Measurements from ENCODE around the gene ZNF44. TPM values are rescaled to one million over a fixed set of nuclear protein-coding genes. Genes with fewer than 3 reads are reported as not detected.

ZNF44 gene
- polyA plus RNA-seq, 4 donors: 47.3 to 60.3 (median 50.6) TPM

- DNase-seq (ENCODE audit: low read depth in 4 of 4, low spot score in 2 of 4): no peak
Observed at GRCh38 chr19:12265921-12266704, 28.6 kb downstream of the ZNF44 start.

DNA sequence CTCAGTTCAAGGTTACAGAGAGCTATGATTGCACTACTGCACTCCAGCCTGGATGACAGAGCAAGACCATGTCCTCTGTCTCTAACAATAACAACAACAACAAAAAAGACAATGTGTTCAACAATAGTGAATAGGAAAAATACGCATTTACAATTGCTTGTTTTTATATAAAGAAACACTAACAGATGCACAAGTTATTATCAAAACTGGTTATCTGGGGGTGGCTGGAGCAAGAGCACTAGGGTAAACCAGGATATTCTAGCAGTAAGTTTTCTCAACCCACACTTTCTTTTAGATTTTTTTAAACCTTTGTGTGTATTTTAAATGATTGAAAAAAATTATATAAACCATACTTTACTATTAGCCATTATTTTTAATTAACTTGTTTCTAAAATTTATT, 33.1 kb downstream of the ZNF44 start:
- DNase-seq (ENCODE audit: low read depth in 4 of 4, low spot score in 2 of 4): no peak

DNA sequence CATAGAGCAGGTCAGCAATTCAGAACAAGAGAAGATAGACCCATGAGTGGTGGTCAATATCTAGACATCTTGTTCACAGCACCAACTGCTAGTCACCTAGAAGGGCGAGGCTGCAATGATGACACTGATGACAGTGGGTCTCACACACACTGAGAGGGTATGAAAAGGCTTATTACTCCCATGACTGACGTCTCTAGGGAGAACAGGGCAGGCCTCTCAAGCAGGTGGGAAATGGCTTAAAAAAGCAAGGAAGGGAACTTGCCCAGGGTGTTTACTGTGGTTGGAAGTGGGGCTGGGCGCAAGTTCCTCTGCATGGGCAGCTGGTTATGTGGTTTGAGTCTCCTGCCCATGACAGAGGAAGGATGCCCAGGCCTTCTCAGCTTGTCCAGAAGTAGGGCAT, 33.8 kb downstream of the ZNF44 start:
- no peak for DNase-seq (ENCODE audit: low read depth in 4 of 4, low spot score in 2 of 4)

GRCh38 chr19:12260236-12260635, 34.4 kb downstream of the ZNF44 start:
- no peak for DNase-seq (ENCODE audit: low read depth in 4 of 4, low spot score in 2 of 4)

- no peak for DNase-seq (ENCODE audit: low read depth in 4 of 4, low spot score in 2 of 4)
Observed at GRCh38 chr19:12255372-12255771, 39.3 kb downstream of the ZNF44 start.

GRCh38 chr19:12247644-12248222, 47.0 kb downstream of the ZNF44 start:
- DNase-seq (ENCODE audit: low read depth in 4 of 4, low spot score in 2 of 4): no peak

DNA sequence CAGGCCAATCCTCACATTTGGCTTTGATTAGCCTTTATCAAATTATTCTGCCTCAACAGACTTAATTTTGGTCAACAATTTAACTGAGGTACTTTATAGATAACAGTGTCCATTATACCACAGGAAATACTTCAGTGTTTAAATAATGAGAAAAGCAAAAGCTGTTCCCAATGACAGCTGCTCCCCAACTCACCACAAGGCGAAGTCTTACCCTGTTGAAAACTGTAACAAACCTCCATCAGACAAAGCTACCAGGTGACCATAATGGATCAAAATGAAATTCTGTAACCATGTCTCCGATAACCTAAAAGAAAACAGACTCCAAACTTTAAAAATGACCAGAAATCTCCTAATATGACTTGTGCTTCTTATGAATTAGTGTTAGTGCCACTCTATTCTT, 50.3 kb downstream of the ZNF44 start:
- DNase-seq (ENCODE audit: low read depth in 4 of 4, low spot score in 2 of 4): no peak

- peak in 1 of 4 donors; percentile 20 for DNase-seq (ENCODE audit: low read depth in 4 of 4, low spot score in 2 of 4)
Observed at GRCh38 chr19:12237143-12237839, 57.4 kb downstream of the ZNF44 start.

DNA sequence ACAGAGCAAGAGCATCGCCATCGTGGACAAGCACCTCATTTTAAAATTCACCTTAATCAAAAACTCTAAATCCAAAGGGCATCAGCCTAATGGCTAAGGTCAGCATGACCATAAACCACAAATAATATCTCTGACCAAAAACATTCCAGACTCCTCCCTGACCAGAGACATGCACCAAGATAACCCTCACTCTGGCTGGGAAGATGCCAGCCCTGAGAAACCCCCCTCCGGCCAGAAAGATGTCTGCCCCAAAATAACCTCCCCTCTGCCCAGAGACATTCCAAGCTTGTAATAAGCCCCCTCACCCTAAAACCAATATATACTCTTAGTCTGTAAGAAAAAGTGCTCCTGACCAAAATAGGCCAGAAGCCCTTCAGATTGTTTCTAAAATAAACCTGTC, 61.7 kb downstream of the ZNF44 start:
- no peak for DNase-seq (ENCODE audit: low read depth in 4 of 4, low spot score in 2 of 4)

DNA sequence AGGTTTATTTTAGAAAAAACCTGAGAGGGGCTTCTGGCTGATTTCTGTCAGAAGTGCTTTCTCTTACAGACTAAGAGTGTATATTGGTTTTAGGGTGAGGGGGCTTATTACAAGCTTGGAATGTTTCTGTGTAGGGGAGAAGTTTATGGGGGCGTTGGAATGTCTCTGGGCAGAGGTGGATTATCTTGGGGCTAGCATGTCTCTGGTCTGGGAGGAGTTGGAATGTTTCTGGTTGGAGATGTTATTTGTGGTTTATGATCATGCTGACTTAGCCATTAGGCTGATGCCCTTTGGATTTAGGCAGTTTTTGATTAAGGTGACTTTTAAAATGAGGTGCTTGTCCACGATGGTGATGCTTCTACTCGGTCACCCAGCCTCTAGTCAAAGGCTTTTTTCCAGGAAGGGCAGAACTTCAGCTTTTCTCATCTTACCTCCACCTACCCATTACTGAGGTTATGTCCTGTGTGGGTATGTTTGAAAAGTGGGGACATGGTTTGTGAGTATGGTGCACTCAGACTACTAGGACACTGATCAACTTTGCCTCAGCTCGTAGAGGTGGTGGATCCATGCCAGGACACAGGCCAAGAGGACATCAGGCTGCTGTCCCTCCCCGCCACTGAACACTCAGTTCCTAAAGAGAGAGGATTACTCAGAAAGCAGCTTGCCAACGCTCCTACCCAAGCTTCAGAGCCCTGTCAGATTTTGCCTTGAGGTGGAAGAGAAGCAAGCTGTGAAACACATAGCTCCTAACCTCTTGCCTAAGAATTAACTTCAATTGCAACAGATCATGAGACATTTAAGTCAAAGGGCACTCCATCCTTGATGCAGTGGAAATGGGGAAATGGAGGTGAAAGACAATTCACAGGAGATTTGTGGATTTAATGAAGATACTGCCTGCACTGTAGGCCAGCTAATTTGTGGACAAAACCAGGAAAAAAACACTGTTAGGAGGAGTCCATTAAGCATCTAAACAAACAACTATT, 63.6 kb downstream of the ZNF44 start:
- no peak for DNase-seq (ENCODE audit: low read depth in 4 of 4, low spot score in 2 of 4)

DNA sequence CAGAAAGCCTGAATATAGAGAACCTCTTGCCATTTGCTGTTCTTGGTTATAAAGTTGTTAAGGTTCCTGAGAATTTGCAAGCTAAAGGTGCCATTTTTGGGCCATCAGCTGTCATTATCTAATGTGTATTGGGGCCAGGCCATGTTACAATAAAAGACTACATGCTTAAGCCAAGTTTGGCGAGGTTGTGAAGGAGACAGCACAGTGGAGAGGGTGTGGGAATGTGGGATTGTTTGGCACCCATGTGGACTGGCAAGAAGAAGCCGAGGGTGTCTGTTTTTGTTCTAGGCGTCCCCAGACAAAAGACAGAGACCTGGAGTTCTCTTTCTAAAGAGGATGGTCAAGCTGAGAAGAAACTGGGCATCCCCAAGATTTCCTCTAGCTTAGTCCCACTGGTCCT, 64.7 kb downstream of the ZNF44 start:
- no peak for DNase-seq (ENCODE audit: low read depth in 4 of 4, low spot score in 2 of 4)

- no peak for DNase-seq (ENCODE audit: low read depth in 4 of 4, low spot score in 2 of 4)
Observed at GRCh38 chr19:12224676-12225075, 70.0 kb downstream of the ZNF44 start.

GRCh38 chr19:12222980-12223630, 71.6 kb downstream of the ZNF44 start:
- DNase-seq (ENCODE audit: low read depth in 4 of 4, low spot score in 2 of 4): no peak

Other genes starting within 250 kb of the ZNF44 start
- 1 to 10 TPM; 1.3 to 2.4 (median 2.0) TPM for gene ZNF878, start 241.9 kb downstream of the ZNF44 start, polyA plus RNA-seq (ENCODE audit: insufficient read length in 4 of 4)
- gene ZNF844, start 230.2 kb downstream of the ZNF44 start, polyA plus RNA-seq (ENCODE audit: insufficient read length in 4 of 4): 10 to 100 TPM; 23.3 to 35.3 (median 30.1) TPM
- 1 to 10 TPM; 3.3 to 9.9 (median 8.5) TPM for gene ZNF20, start 154.5 kb downstream of the ZNF44 start, polyA plus RNA-seq (ENCODE audit: insufficient read length in 4 of 4)
- 10 to 100 TPM; 10.4 to 27.3 (median 16.0) TPM for gene ZNF625, start 138.1 kb downstream of the ZNF44 start, polyA plus RNA-seq (ENCODE audit: insufficient read length in 4 of 4)
- gene ZNF136, start 131.8 kb downstream of the ZNF44 start, polyA plus RNA-seq (ENCODE audit: insufficient read length in 4 of 4): 10 to 100 TPM; 15.8 to 18.8 (median 18.0) TPM
- gene ZNF563, start 38.8 kb upstream of the ZNF44 start, polyA plus RNA-seq (ENCODE audit: insufficient read length in 4 of 4): 1 to 10 TPM; 3.6 to 5.7 (median 4.4) TPM
- gene ZNF442, start 70.8 kb upstream of the ZNF44 start, polyA plus RNA-seq (ENCODE audit: insufficient read length in 4 of 4): 1 to 10 TPM; 5.1 to 8.6 (median 6.9) TPM
- gene ZNF799, start 106.4 kb upstream of the ZNF44 start, polyA plus RNA-seq (ENCODE audit: insufficient read length in 4 of 4): 1 to 10 TPM; 6.2 to 9.2 (median 7.3) TPM
- 10 to 100 TPM in 2 of 4 donors, 1 to 10 TPM in 2; 9.2 to 12.4 (median 10.5) TPM for gene ZNF443, start 146.1 kb upstream of the ZNF44 start, polyA plus RNA-seq (ENCODE audit: insufficient read length in 4 of 4)
- 1 to 10 TPM; 6.6 to 9.9 (median 8.1) TPM for gene ZNF709, start 189.9 kb upstream of the ZNF44 start, polyA plus RNA-seq (ENCODE audit: insufficient read length in 4 of 4)